HL-60 (cell line): ENCODE data around the gene NPVF.

Experiments
- TF ChIP-seq, protein P1 (sequence below): IDR thresholded peaks from one replicate; pipeline ENCODE4 v1.5.1; 2011; ENCODE audit warnings: low read length, control low read depth, inconsistent platforms; ENCODE audit not compliant: insufficient read depth
- TF ChIP-seq, protein P2 (sequence below): IDR thresholded peaks from 2 replicates; pipeline ENCODE4 v1.6.1; 2012; ENCODE audit warnings: low read depth; ENCODE audit not compliant: insufficient replicate concordance

DNA sequence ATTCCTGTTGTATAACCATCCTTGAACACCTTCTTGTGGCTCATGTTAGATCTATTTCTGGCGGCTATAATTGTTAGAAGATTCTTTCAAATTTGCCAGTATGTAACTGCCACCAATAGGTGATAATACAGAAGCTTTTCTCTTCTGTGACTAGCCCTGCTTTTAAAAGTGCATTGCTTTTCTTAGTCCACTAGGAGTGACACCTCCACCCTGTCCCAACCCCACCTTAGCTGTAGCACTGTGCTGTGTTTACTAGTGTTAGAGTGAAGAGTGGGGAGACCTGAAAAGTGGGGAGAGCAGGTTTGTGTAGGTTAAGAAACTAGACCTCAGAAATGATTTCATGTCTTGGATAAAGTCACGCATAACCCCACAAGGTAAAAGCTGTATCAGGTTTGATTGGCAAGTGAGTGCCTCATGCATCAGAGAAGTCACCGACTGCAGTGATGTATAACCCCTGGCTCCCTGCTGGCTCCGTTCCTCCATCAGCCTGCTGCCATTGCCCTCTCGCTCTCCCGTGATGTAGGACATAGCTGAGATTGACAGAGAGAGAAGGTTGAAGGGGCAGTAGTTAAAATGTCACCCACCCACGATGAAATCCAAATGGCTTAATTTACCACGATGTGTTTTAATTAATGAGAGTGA is 12.5 kb downstream of the NPVF start:
- TF ChIP-seq, protein P1, sequence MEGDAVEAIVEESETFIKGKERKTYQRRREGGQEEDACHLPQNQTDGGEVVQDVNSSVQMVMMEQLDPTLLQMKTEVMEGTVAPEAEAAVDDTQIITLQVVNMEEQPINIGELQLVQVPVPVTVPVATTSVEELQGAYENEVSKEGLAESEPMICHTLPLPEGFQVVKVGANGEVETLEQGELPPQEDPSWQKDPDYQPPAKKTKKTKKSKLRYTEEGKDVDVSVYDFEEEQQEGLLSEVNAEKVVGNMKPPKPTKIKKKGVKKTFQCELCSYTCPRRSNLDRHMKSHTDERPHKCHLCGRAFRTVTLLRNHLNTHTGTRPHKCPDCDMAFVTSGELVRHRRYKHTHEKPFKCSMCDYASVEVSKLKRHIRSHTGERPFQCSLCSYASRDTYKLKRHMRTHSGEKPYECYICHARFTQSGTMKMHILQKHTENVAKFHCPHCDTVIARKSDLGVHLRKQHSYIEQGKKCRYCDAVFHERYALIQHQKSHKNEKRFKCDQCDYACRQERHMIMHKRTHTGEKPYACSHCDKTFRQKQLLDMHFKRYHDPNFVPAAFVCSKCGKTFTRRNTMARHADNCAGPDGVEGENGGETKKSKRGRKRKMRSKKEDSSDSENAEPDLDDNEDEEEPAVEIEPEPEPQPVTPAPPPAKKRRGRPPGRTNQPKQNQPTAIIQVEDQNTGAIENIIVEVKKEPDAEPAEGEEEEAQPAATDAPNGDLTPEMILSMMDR, result no peak
- TF ChIP-seq, protein P2, sequence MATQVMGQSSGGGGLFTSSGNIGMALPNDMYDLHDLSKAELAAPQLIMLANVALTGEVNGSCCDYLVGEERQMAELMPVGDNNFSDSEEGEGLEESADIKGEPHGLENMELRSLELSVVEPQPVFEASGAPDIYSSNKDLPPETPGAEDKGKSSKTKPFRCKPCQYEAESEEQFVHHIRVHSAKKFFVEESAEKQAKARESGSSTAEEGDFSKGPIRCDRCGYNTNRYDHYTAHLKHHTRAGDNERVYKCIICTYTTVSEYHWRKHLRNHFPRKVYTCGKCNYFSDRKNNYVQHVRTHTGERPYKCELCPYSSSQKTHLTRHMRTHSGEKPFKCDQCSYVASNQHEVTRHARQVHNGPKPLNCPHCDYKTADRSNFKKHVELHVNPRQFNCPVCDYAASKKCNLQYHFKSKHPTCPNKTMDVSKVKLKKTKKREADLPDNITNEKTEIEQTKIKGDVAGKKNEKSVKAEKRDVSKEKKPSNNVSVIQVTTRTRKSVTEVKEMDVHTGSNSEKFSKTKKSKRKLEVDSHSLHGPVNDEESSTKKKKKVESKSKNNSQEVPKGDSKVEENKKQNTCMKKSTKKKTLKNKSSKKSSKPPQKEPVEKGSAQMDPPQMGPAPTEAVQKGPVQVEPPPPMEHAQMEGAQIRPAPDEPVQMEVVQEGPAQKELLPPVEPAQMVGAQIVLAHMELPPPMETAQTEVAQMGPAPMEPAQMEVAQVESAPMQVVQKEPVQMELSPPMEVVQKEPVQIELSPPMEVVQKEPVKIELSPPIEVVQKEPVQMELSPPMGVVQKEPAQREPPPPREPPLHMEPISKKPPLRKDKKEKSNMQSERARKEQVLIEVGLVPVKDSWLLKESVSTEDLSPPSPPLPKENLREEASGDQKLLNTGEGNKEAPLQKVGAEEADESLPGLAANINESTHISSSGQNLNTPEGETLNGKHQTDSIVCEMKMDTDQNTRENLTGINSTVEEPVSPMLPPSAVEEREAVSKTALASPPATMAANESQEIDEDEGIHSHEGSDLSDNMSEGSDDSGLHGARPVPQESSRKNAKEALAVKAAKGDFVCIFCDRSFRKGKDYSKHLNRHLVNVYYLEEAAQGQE, result no peak
